Erythroblast (primary cell): ENCODE measurements around the gene SYT1.

Experiments used
- GATA1 ChIP-seq: IDR thresholded peaks from 2 replicates; pipeline ENCODE4 v1.6.1; 2011; ENCODE audit warnings: low read depth, mild to moderate bottlenecking, control low read depth, low read length, moderate library complexity
- POLR2A ChIP-seq: IDR thresholded peaks from 2 replicates; pipeline ENCODE4 v1.6.1; 2011; ENCODE audit warnings: mild to moderate bottlenecking, low read length

- TF ChIP-seq POLR2A, result no peak
- no peak for TF ChIP-seq GATA1
These were observed 491.6 kb downstream of the SYT1 start for GRCh38 chr12:79356216-79356615.
